ENCODE measurements around the gene B9D2. TPM values are rescaled to one million over a fixed set of nuclear protein-coding genes. Genes with fewer than 3 reads are reported as not detected.

The B9D2 gene
- total RNA-seq, 4 donors from 2014 or later, result 6.4 to 9.3 TPM; not detected in 2

DNA sequence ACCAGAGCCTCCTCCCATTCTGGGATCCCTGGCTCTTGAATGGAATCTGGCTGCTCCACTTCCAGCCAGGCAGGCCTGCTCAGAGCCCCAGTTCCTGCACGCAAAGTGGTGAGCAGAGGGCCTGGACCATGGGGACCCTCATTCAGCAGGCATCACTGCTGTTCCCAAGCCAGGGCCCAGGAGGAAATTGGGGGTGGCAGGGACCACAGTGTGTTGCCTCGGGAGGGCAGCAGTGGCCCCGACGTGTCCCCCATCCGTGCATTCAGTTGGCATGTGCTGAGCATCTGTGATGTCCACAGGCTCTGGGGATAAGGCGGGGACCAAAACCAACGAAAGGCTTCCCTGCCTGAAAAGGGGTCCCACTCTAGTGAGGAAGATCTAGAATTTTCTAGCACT is 42.7 kb downstream of the B9D2 start:
- Histone ChIP-seq H3K9me3 (no peaks in the 10 kb centered on the region), H3K36me3 (peaks cover 0 to 18% (median 6%) of the 10 kb centered on the region in 4 donors), H3K4me3 (no peak overlapping the region), H3K4me1 (peaks cover 26 to 48% (median 33%) of the 10 kb centered on the region in 4 donors), H3K27ac (peak overlapping the region; percentile 78 to 89 (median 83)), H3K27me3 (peaks cover 12% of the 10 kb centered on the region)
- in situ Hi-C loops (cut with MboI; ENCODE audit: low pct_ligation_motif_present in 1 of 4, low pct_unique_long_range_greater_than_20kb in 1 of 4, low sequenced_read_pairs in 3 of 4) (no loop called here), intact Hi-C loops (cut with DNase I; ENCODE audit: low total_unique reads) (no loop called here)
- DNase-seq, result no peak
- 80% methylated on average over 7 of the region's 7 CpGs; no CpG with 5 or more reads in 1 of the 2 donors for WGBS, 2 donors (ENCODE audit: low coverage in 1 of 2)
- TF ChIP-seq, protein P1, sequence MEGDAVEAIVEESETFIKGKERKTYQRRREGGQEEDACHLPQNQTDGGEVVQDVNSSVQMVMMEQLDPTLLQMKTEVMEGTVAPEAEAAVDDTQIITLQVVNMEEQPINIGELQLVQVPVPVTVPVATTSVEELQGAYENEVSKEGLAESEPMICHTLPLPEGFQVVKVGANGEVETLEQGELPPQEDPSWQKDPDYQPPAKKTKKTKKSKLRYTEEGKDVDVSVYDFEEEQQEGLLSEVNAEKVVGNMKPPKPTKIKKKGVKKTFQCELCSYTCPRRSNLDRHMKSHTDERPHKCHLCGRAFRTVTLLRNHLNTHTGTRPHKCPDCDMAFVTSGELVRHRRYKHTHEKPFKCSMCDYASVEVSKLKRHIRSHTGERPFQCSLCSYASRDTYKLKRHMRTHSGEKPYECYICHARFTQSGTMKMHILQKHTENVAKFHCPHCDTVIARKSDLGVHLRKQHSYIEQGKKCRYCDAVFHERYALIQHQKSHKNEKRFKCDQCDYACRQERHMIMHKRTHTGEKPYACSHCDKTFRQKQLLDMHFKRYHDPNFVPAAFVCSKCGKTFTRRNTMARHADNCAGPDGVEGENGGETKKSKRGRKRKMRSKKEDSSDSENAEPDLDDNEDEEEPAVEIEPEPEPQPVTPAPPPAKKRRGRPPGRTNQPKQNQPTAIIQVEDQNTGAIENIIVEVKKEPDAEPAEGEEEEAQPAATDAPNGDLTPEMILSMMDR (IDR thresholded peaks at IDR 0.05), result no peak
- TF ChIP-seq EP300 (IDR thresholded peaks at IDR 0.05; ENCODE audit: low read depth) (no peak), POLR2AphosphoS5 (IDR thresholded peaks at IDR 0.05) (no peak), POLR2A (IDR thresholded peaks at IDR 0.05) (no peak)

DNA sequence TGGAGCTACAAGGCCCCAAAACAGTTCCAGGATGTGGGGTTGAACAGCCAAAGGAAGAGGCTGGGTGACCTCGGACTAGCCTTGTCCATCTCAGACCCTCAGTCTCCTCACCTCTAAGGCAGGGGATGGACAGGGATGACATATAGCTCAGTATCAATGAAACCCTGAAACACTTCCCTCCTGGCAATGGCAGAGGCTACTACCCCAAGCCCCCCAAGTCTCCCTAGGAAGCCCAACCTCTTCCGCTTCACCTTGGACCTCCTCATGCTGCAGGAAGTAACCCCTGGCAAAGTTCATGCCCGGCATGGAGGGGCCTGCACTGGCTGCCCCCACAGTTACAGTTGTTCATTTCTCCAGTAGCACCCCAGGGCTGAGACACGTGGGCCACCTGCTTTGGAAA is 43.4 kb downstream of the B9D2 start:
- H3K9me3 ChIP-seq, result no peaks in the 10 kb centered on the region
- no peak overlapping the region for H3K4me3 ChIP-seq
- in situ Hi-C loops (cut with MboI; ENCODE audit: low pct_ligation_motif_present in 1 of 4, low pct_unique_long_range_greater_than_20kb in 1 of 4, low sequenced_read_pairs in 3 of 4) (no loop called here), intact Hi-C loops (cut with DNase I; ENCODE audit: low total_unique reads) (no loop called here)
- DNase-seq, result no peak
- H3K36me3 ChIP-seq, result peaks cover 0 to 23% (median 6%) of the 10 kb centered on the region in 4 donors
- no peak overlapping the region for H3K27ac ChIP-seq
- TF ChIP-seq, protein P1 (IDR thresholded peaks at IDR 0.05), result no peak
- TF ChIP-seq POLR2AphosphoS5 (IDR thresholded peaks at IDR 0.05) (no peak), EP300 (IDR thresholded peaks at IDR 0.05; ENCODE audit: low read depth) (no peak), POLR2A (IDR thresholded peaks at IDR 0.05) (no peak)
- H3K27me3 ChIP-seq, result peaks cover 7% of the 10 kb centered on the region
- WGBS, 2 donors (ENCODE audit: low coverage in 1 of 2), result 90 to 100% methylated on average over 1 to 4 of the region's 4 CpGs
- H3K4me1 ChIP-seq, result peaks cover 20 to 42% (median 26%) of the 10 kb centered on the region in 4 donors

DNA sequence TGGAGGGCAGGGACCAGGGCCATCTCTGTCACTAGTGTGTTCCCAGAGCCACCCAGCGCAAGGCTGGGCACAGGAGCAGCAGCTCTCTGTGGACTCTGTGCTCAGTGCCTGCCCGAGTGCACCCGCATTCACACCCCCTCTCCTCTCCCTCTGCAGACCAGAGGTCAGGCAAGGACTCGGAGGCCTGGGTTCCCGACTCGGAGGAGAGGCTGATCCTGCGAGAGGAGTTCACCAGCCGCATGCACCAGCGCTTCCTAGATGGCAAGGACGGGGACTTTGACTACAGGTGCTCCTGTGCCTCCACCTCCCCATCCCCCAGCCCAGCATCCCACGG is 43.8 kb downstream of the B9D2 start:
- peaks cover 3% of the 10 kb centered on the region for H3K27me3 ChIP-seq
- no peak for TF ChIP-seq POLR2AphosphoS5 (IDR thresholded peaks at IDR 0.05)
- TF ChIP-seq POLR2A (IDR thresholded peaks at IDR 0.05), result no peak
- TF ChIP-seq, protein P1 (IDR thresholded peaks at IDR 0.05), result no peak
- no peak for TF ChIP-seq EP300 (IDR thresholded peaks at IDR 0.05; ENCODE audit: low read depth)
- WGBS, 2 donors (ENCODE audit: low coverage in 1 of 2), result 95% methylated on average over 11 of the region's 11 CpGs; no CpG with 5 or more reads in 1 of the 2 donors
- intact Hi-C loops (cut with DNase I; ENCODE audit: low total_unique reads), result no loop called here
- no peak for DNase-seq
- peaks cover 0 to 23% (median 6%) of the 10 kb centered on the region in 4 donors for H3K36me3 ChIP-seq
- no peak overlapping the region for H3K4me3 ChIP-seq
- peaks cover 17 to 38% (median 23%) of the 10 kb centered on the region in 4 donors for H3K4me1 ChIP-seq
- no peaks in the 10 kb centered on the region for H3K9me3 ChIP-seq
- in situ Hi-C loops (cut with MboI; ENCODE audit: low pct_ligation_motif_present in 1 of 4, low pct_unique_long_range_greater_than_20kb in 1 of 4, low sequenced_read_pairs in 3 of 4), result no loop called here
- no peak overlapping the region for H3K27ac ChIP-seq

DNA sequence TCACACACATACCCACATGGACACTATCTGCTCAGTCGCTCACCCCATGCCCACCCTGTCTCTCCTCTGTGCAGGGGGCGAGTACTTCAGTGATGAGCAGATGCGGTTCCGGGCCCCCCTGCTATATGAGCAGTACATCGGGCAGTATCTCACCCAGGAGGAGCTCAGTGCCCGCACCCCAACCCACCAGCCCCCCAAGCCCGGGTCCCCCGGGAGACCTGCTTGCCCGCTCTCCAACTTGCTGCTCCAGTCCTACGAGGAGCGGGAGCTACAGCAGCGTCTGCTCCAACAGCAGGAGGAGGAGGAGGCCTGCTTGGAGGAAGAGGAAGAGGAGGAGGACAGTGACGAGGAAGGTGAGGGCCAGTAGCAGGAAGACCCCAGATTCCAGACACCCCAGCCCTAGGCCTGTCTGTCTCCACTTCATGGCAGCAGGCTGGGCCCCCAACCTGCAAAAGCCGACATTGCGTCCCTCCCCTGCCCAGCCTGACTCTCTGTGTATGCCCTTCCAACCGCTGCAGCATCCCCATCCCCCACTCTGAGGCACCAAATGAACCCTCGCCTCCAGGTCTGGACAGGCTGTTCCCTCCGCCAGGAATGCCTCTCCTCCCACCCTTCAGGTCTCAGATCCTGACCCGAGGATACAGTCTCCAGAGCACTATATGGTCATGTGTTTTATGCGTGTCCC is 44.3 kb downstream of the B9D2 start:
- DNase-seq, result no peak

More for the DNA sequence above, 44.3 kb downstream of the B9D2 start:
- 91 to 95% methylated on average over 4 to 20 of the region's 20 CpGs for WGBS, 2 donors (ENCODE audit: low coverage in 1 of 2)
- in situ Hi-C loops (cut with MboI; ENCODE audit: low pct_ligation_motif_present in 1 of 4, low pct_unique_long_range_greater_than_20kb in 1 of 4, low sequenced_read_pairs in 3 of 4), result no loop called here
- TF ChIP-seq, protein P1 (IDR thresholded peaks at IDR 0.05), result no peak
- TF ChIP-seq POLR2AphosphoS5 (IDR thresholded peaks at IDR 0.05) (no peak), POLR2A (IDR thresholded peaks at IDR 0.05) (no peak), EP300 (IDR thresholded peaks at IDR 0.05; ENCODE audit: low read depth) (no peak)
- intact Hi-C loops (cut with DNase I; ENCODE audit: low total_unique reads), result no loop called here
- H3K4me3 ChIP-seq, result no peak overlapping the region
- H3K27ac ChIP-seq, result no peak overlapping the region
- no peaks in the 10 kb centered on the region for H3K9me3 ChIP-seq
- peaks cover 0 to 25% (median 6%) of the 10 kb centered on the region in 4 donors for H3K36me3 ChIP-seq
- no peaks in the 10 kb centered on the region for H3K27me3 ChIP-seq
- H3K4me1 ChIP-seq, result peaks cover 13 to 33% (median 20%) of the 10 kb centered on the region in 4 donors

All from transverse colon (tissue), 4 donors.